Endothelial cell of umbilical vein (primary cell): ENCODE data around the gene PROK1. TPM values are rescaled to one million over a fixed set of nuclear protein-coding genes. Genes with fewer than 3 reads are reported as not detected.

Source experiments
- BruUV-seq: library from RNA; stranded (reverse); fragments of 400-500 nt; replicated peaks from 2 replicates; lab custom pipeline; 2021; lab: Mats Ljungman, UMichigan
- CTCF ChIA-PET: fragments of 300-600, 350-600 bp; sonication (Branson Sonifier 250); formaldehyde crosslinking; loops from one replicate; lab custom pipeline; 2021; ENCODE audit warnings: antibody characterized with exemption, inconsistent platforms; lab: Charles Lee
- POLR2A ChIA-PET: fragments of 300-600, 350-600 bp; sonication (Branson Sonifier 250); formaldehyde crosslinking; loops from one replicate; lab custom pipeline; 2021; ENCODE audit warnings: antibody characterized with exemption, inconsistent platforms; lab: Charles Lee
- DNase-seq: peaks from one replicate; pipeline ENCODE4 v3.0.0-alpha.2; 2011; ENCODE audit warnings: low read depth, low spot score
- FAIRE-seq: peaks from 2 replicates; lab custom pipeline; 2011; peaks lifted over from hg19 to GRCh38; lab: Jason Lieb, UNC
- H2AFZ ChIP-seq: 2 replicates; pipeline ENCODE4 v1.6.0; 2012; ENCODE audit warnings: low read depth, low read length, control low read depth, inconsistent platforms
- H3K27ac ChIP-seq: 2 replicates; pipeline ENCODE4 v1.5.1; 2011; ENCODE audit warnings: low read depth, mild to moderate bottlenecking, control low read depth, low read length, moderate library complexity; ENCODE audit not compliant: insufficient read depth
- H3K27me3 ChIP-seq, 2 experiments: 2 replicates each; pipeline versions ENCODE4 v1.6.0 to v1.6.1; 2011; ENCODE audit warnings: low read length in 2 of 2, mixed read lengths in 1 of 2; ENCODE audit not compliant: control insufficient read depth in 2 of 2, insufficient read depth in 2 of 2
- H3K36me3 ChIP-seq, 2 experiments: 2 replicates in 1 of 2; 3 replicates in 1 of 2; pipeline ENCODE4 v1.5.1; 2011; ENCODE audit warnings: low read length in 2 of 2, mild to moderate bottlenecking in 1 of 2, moderate library complexity in 1 of 2; ENCODE audit not compliant: control insufficient read depth in 2 of 2, insufficient read depth in 2 of 2; ENCODE audit errors: extremely low read depth in 1 of 2
- H3K4me1 ChIP-seq: 3 replicates; pipeline ENCODE4 v1.5.1; 2011; ENCODE audit warnings: mild to moderate bottlenecking, low read length; ENCODE audit not compliant: control insufficient read depth, insufficient read depth; ENCODE audit errors: extremely low read depth
- H3K4me2 ChIP-seq: 2 replicates; pipeline ENCODE4 v1.6.1; 2011; ENCODE audit warnings: low read length, control low read depth, mixed read lengths; ENCODE audit not compliant: insufficient read depth
- H3K4me3 ChIP-seq, 3 experiments: fragments of 200-600 bp in 1 of 3; sonication (generic), shearing (Covaris generic) in 1 of 3; replicated peaks in 1 of 3; 2 replicates each; pipeline ENCODE4 v1.5.1; 2011 to 2016; ENCODE audit warnings: control low read depth in 3 of 3, low read length in 3 of 3, mild to moderate bottlenecking in 2 of 3, inconsistent platforms in 1 of 3, low read depth in 1 of 3, moderate library complexity in 1 of 3; ENCODE audit not compliant: insufficient read depth in 1 of 3
- H3K79me2 ChIP-seq: 2 replicates; pipeline ENCODE4 v1.6.0; 2012; ENCODE audit warnings: low read length, inconsistent platforms; ENCODE audit not compliant: control insufficient read depth, insufficient read depth
- H3K9ac ChIP-seq: replicated peaks from 2 replicates; pipeline ENCODE3; 2011; ENCODE audit warnings: low read length, control low read depth; ENCODE audit not compliant: insufficient read depth; ENCODE audit errors: extremely low read depth
- H3K9me1 ChIP-seq: replicated peaks from 3 replicates; pipeline ENCODE4 v1.6.0; 2011; ENCODE audit warnings: mild to moderate bottlenecking, low read length; ENCODE audit not compliant: control insufficient read depth, insufficient read depth; ENCODE audit errors: extremely low read depth
- H3K9me3 ChIP-seq: replicated peaks from 2 replicates; pipeline ENCODE4 v1.5.1; 2012; ENCODE audit warnings: low read length, inconsistent platforms; ENCODE audit not compliant: control insufficient read depth, insufficient read depth
- H4K20me1 ChIP-seq: replicated peaks from 2 replicates; pipeline ENCODE3; 2011; ENCODE audit warnings: mild to moderate bottlenecking, low read length; ENCODE audit not compliant: control insufficient read depth, insufficient read depth; ENCODE audit errors: extremely low read depth
- EZH2 ChIP-seq: IDR thresholded peaks from 2 replicates; pipeline ENCODE4 v1.6.1; 2012; ENCODE audit warnings: borderline replicate concordance, low read depth, mild to moderate bottlenecking, moderate library complexity, low read length, inconsistent platforms; ENCODE audit not compliant: severe bottlenecking
- FOS ChIP-seq: IDR thresholded peaks from 2 replicates; pipeline ENCODE4 v1.6.1; 2011; ENCODE audit warnings: mild to moderate bottlenecking, low read length, moderate library complexity, borderline replicate concordance; ENCODE audit not compliant: insufficient read depth
- GATA2 ChIP-seq: IDR thresholded peaks from 2 replicates; pipeline ENCODE4 v1.7.0; 2011; ENCODE audit warnings: low read depth, mild to moderate bottlenecking, moderate library complexity, mixed read lengths, low read length; ENCODE audit not compliant: insufficient read length, insufficient read depth
- JUN ChIP-seq: IDR thresholded peaks from 2 replicates; pipeline ENCODE4 v1.6.1; 2011; ENCODE audit warnings: borderline replicate concordance, low read depth; ENCODE audit not compliant: insufficient read length, insufficient read depth
- MYC ChIP-seq: IDR thresholded peaks from one replicate; pipeline ENCODE4 v1.6.1; 2011; ENCODE audit warnings: mild to moderate bottlenecking, low read depth, low read length
- POLR2A ChIP-seq: IDR thresholded peaks from 2 replicates; pipeline ENCODE4 v1.6.1; 2012; ENCODE audit warnings: low read depth, mild to moderate bottlenecking, control low read depth, low read length
- POLR2AphosphoS5 ChIP-seq: IDR thresholded peaks from 2 replicates; pipeline ENCODE4 v1.6.1; 2012; ENCODE audit warnings: low read depth, mild to moderate bottlenecking, control low read depth, low read length, moderate library complexity; ENCODE audit not compliant: insufficient read depth
- dilution Hi-C: fragments of 300-500 bp; cut with MboI; formaldehyde crosslinking; loops from one replicate; pipeline ENCODE4 v1.15.0; 2019; ENCODE audit warnings: low sequenced_read_pairs; ENCODE audit not compliant: extremely low pct_ligation_motif_present
- intact Hi-C: fragments of 100-400 bp; cut with micrococcal nuclease; formaldehyde crosslinking; loops from one replicate; pipeline ENCODE4 v1.10.0; 2022
- polyA plus RNA-seq, 4 experiments: library from polyadenylated mRNA; depleted of rRNA in 3 of 4; stranded (reverse) in 3 of 4; unstranded in 1 of 4; fragments of >200 nt; gene quantifications; 2 replicates each; pipeline versions ENCODE4 v1.2.1 to v1.2.3, GENCODE V29; 2011 to 2012; ENCODE audit warnings: missing spikeins in 1 of 4
- total RNA-seq: library from RNA; stranded (reverse); gene quantifications from 2 replicates; pipeline ENCODE4 v1.2.3, GENCODE V29; 2021
- TF ChIP-seq, protein P1 (sequence below), 2 donors: IDR thresholded peaks; 1 replicate in 1 of 2; 2 replicates in 1 of 2; pipeline ENCODE4 v1.5.1; 2011; ENCODE audit warnings: low read length in 2 of 2, mild to moderate bottlenecking in 2 of 2, moderate library complexity in 2 of 2, control low read depth in 1 of 2, inconsistent platforms in 1 of 2, low read depth in 1 of 2; ENCODE audit not compliant: insufficient read depth in 1 of 2; ENCODE audit errors: extremely low read depth in 1 of 2
- TF ChIP-seq, protein P2 (sequence below): IDR thresholded peaks from 2 replicates; pipeline ENCODE4 v1.6.1; 2011; ENCODE audit not compliant: insufficient read depth, insufficient read length

PROK1 gene
- total and polyA plus RNA-seq, 2 donors (not counting 3 experiments of a cell fraction or from before 2014, with no cell fraction given), result not detected

DNA sequence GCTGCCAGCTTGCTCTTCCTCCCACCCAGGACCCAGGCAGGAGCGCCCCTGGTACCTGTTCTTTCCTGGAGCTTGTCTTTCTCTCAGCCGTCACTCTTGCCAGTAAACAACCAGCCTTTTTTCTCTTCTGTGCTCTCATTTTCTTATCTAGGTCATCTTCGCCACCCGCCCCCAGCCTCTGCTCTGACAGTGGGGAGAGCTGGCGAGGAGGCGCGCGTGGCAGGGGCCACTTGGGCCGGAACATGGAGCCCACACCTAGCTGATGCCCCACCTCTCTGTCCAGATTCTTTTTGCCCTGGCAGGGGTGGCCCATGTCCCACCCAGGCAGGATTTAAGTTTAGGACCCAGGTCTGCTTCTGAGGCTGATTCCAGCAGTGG lies 32.3 kb downstream of the PROK1 start:
- CTCF ChIA-PET, result interaction anchor here (3.1 to 3.6 kb wide), 2 partner anchors 13 to 23 kb away, joined by 16 to 25 read pairs; no protein-coding TSS in a partner anchor
- no peak overlapping the region for H3K27ac ChIP-seq
- no peak overlapping the region for H2AFZ ChIP-seq
- BruUV-seq, result no TSS peak
- no peak for FAIRE-seq
- H3K9me1 ChIP-seq, result no peaks in the 10 kb centered on the region
- H3K27me3 ChIP-seq, result no peaks in the 10 kb centered on the region
- POLR2A ChIA-PET, result interaction anchor here (0.6 kb wide), 1 partner anchor 28 kb away, joined by 9 read pairs; no protein-coding TSS in a partner anchor
- H3K4me1 ChIP-seq, result no peaks in the 10 kb centered on the region
- H3K9me3 ChIP-seq, result no peaks in the 10 kb centered on the region
- TF ChIP-seq GATA2, result no peak
- no peak for TF ChIP-seq POLR2A
- TF ChIP-seq FOS, result no peak
- no peak overlapping the region for H3K4me2 ChIP-seq
- H3K36me3 ChIP-seq, result no peaks in the 10 kb centered on the region
- H3K4me3 ChIP-seq, result no peak overlapping the region
- dilution Hi-C loops (no loop called here), intact Hi-C loops (no loop called here)
- no peak for DNase-seq
- no peaks in the 10 kb centered on the region for H3K79me2 ChIP-seq
- no peak overlapping the region for H3K9ac ChIP-seq
- H4K20me1 ChIP-seq, result no peaks in the 10 kb centered on the region

DNA sequence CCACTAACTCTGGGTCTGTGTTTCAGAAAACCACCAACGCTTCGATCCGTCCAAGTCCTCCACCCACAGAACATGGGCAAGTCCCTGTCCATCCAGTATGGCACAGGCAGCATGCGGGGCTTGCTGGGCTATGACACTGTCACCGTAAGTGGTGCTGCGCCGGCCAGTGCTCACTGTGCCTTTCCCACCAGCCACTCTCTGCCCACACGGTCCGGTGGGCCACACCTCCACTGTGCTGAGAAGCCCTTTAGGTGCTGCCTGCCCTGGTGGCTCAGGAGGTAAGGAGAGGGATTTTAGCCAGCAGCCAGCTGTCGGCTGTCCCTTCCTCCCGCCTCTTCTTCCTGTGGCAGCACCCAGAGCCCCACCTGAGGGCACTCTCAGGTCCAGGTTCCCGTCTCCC lies 33.9 kb downstream of the PROK1 start:
- no TSS peak for BruUV-seq
- dilution Hi-C loops, result no loop called here
- Histone ChIP-seq H3K79me2 (no peaks in the 10 kb centered on the region), H3K36me3 (no peaks in the 10 kb centered on the region), H3K4me1 (no peaks in the 10 kb centered on the region), H3K27me3 (no peaks in the 10 kb centered on the region), H3K9ac (no peak overlapping the region), H3K4me2 (no peak overlapping the region), H3K4me3 (no peak overlapping the region), H3K9me1 (no peaks in the 10 kb centered on the region), H3K27ac (no peak overlapping the region), H3K9me3 (no peaks in the 10 kb centered on the region), H2AFZ (no peak overlapping the region), H4K20me1 (no peaks in the 10 kb centered on the region)
- FAIRE-seq (no peak), DNase-seq (no peak)
- intact Hi-C loops, result no loop called here
- ChIA-PET POLR2A (no interaction called here), CTCF (interaction anchor here (0.8 to 1.4 kb wide), 2 partner anchors 11 to 277 kb away, joined by 3 to 7 read pairs; no protein-coding TSS in a partner anchor)
- TF ChIP-seq FOS (no peak), POLR2AphosphoS5 (no peak), EZH2 (no peak), POLR2A (no peak), MYC (no peak), GATA2 (no peak), JUN (no peak)
- TF ChIP-seq, protein P1, sequence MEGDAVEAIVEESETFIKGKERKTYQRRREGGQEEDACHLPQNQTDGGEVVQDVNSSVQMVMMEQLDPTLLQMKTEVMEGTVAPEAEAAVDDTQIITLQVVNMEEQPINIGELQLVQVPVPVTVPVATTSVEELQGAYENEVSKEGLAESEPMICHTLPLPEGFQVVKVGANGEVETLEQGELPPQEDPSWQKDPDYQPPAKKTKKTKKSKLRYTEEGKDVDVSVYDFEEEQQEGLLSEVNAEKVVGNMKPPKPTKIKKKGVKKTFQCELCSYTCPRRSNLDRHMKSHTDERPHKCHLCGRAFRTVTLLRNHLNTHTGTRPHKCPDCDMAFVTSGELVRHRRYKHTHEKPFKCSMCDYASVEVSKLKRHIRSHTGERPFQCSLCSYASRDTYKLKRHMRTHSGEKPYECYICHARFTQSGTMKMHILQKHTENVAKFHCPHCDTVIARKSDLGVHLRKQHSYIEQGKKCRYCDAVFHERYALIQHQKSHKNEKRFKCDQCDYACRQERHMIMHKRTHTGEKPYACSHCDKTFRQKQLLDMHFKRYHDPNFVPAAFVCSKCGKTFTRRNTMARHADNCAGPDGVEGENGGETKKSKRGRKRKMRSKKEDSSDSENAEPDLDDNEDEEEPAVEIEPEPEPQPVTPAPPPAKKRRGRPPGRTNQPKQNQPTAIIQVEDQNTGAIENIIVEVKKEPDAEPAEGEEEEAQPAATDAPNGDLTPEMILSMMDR (IDR thresholded peaks at IDR 0.05; ENCODE audit: extremely low read depth in 1 of 2, insufficient read depth in 1 of 2, low read depth in 1 of 2, low read length in 2 of 2), result no peak
- TF ChIP-seq, protein P2, sequence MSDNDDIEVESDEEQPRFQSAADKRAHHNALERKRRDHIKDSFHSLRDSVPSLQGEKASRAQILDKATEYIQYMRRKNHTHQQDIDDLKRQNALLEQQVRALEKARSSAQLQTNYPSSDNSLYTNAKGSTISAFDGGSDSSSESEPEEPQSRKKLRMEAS, result no peak
